Peyer's patch (tissue), 4 donors: ENCODE measurements around the gene ANKRD35. TPM values are rescaled to one million over a fixed set of nuclear protein-coding genes. Genes with fewer than 3 reads are reported as not detected.
A peak's percentile ranks its signal among the peaks of the same experiment; 100 is the strongest.

Experiments used
- DNase-seq, 3 donors: peaks; one replicate each; pipeline ENCODE4 v3.0.0-alpha.2; 2017 to 2019
- H3K27ac ChIP-seq, 4 donors: fragments of 200-600 bp; sonication (generic); one replicate each; pipeline ENCODE4 v1.5.1; 2016 to 2019
- H3K27me3 ChIP-seq, 2 donors: fragments of 200-600 bp; sonication (generic); one replicate each; pipeline ENCODE4 v1.5.1; 2019
- H3K36me3 ChIP-seq, 3 donors: fragments of 200-600 bp; sonication (generic); one replicate each; pipeline ENCODE4 v1.5.1; 2016 to 2019
- H3K4me1 ChIP-seq, 4 donors: fragments of 200-600 bp; sonication (generic); one replicate each; pipeline ENCODE4 v1.5.1; 2016 to 2019
- H3K4me3 ChIP-seq, 4 donors: fragments of 200-600 bp; sonication (generic); 1 replicate in 3 of 4; 2 replicates in 1 of 4; pipeline ENCODE4 v1.5.1; 2016 to 2019; ENCODE audit warnings: mild to moderate bottlenecking in 1 of 4
- H3K9me3 ChIP-seq, 4 donors: fragments of 200-600 bp; sonication (generic); one replicate each; pipeline ENCODE4 v1.5.1; 2016 to 2019; ENCODE audit warnings: mild to moderate bottlenecking in 1 of 4
- POLR2A ChIP-seq, 2 donors: fragments of 450-650 bp; IDR thresholded peaks; one replicate each; pipeline ENCODE4 v1.5.1; 2017; ENCODE audit warnings: antibody characterized with exemption in 2 of 2, mild to moderate bottlenecking in 2 of 2, moderate library complexity in 2 of 2
- total RNA-seq, 4 donors: library from RNA; depleted of rRNA; stranded (reverse); fragments of >200 nt; gene quantifications; one replicate each; pipeline ENCODE4 v1.1.0, GENCODE V29; 2016
- TF ChIP-seq, protein P1 (sequence below), 6 experiments: fragments of 450-650 bp in 4 of 6; fragments of 200-600 bp in 2 of 6; sonication (generic) in 1 of 6; IDR thresholded peaks; one replicate each; pipeline ENCODE4 v1.5.1; 2017 to 2019; ENCODE audit warnings: antibody characterized with exemption in 6 of 6, mild to moderate bottlenecking in 3 of 6, moderate library complexity in 1 of 6

Gene ANKRD35
- total RNA-seq, 4 donors from 2014 or later: 0.85 to 7.4 (median 1.2) TPM; not detected in 1

DNA sequence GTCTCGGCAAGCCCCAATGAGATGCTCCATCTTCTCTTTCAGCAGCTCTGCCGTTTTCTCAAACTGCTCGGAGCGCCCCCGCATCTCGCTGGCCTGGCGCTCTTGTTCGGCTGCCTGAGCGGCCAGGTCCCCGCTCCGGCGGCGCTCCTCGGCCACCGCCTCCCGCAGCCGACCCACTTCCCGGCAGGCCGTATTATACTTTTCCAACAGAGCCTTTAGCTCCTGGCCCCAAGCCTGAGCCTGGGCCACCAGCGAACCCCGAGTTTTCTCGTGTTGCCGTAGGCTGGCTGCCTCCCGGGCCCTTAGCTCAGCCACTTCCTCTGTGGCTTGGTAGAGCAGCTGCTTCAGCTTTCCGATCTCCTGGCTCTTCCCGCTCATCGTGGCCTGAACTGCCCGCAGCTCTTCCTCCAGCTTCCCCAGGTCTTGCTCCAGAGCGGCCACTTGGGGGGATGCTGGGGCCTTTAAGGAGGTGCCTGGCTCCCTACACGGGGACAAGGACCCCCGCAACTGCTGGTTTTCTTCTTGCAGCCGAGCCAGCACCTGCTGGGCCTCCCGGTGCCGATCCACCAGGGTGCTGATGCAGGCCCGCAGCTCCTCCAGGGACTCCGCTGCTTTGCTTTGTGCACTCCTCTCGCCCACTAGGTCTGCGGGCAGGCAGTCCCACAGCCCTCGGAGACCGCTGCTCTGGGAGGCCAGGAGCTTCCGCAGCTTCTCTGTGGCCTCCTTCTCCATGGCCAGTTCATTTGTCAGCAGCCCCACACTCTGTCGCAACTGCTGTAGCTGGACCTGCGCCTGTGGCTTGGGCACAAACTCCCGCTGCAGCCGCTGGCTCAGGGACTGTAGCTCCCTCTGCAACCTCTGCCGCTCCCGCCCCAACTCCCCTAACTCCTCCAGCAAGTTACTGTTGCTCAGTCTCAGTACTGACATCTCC is 13.4 kb downstream of the ANKRD35 start:
- Histone ChIP-seq H3K36me3 (no peaks in the 10 kb centered on the region), H3K27ac (peak overlapping the region; percentile 59 to 85 (median 66)), H3K9me3 (no peaks in the 10 kb centered on the region), H3K4me1 (peaks cover 0 to 9% (median 3%) of the 10 kb centered on the region in 4 donors), H3K4me3 (peak overlapping the region; percentile 34 to 57 (median 46)), H3K27me3 (no peaks in the 10 kb centered on the region)
- peak in 2 of 3 donors; percentile 45 to 64 for DNase-seq
- TF ChIP-seq, protein P1, sequence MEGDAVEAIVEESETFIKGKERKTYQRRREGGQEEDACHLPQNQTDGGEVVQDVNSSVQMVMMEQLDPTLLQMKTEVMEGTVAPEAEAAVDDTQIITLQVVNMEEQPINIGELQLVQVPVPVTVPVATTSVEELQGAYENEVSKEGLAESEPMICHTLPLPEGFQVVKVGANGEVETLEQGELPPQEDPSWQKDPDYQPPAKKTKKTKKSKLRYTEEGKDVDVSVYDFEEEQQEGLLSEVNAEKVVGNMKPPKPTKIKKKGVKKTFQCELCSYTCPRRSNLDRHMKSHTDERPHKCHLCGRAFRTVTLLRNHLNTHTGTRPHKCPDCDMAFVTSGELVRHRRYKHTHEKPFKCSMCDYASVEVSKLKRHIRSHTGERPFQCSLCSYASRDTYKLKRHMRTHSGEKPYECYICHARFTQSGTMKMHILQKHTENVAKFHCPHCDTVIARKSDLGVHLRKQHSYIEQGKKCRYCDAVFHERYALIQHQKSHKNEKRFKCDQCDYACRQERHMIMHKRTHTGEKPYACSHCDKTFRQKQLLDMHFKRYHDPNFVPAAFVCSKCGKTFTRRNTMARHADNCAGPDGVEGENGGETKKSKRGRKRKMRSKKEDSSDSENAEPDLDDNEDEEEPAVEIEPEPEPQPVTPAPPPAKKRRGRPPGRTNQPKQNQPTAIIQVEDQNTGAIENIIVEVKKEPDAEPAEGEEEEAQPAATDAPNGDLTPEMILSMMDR (IDR thresholded peaks at IDR 0.05): no peak
- no peak for TF ChIP-seq POLR2A (IDR thresholded peaks at IDR 0.05)

DNA sequence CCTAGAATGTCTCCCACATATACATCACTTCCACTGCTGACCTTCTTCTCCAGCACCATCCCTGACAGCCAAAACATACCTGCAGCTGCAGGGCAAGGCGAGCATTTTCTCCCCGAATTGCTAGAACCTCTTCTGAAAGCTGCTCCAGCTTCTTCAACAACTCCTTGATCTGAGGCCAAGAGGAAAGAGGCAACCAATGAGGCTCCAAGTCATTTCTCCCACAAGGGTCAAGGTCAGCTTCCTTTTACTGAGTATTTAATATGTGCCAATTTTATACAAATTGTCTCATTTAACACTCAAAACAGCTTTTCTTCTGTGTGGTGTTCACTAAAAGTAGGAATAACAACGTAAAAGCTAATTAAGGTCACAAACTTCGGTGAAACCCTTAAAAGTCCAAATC is 17.4 kb downstream of the ANKRD35 start:
- H3K4me3 ChIP-seq: no peak overlapping the region
- H3K4me1 ChIP-seq: peaks cover 0 to 9% (median 3%) of the 10 kb centered on the region in 4 donors
- no peak overlapping the region for H3K27ac ChIP-seq
- H3K27me3 ChIP-seq: no peaks in the 10 kb centered on the region
- TF ChIP-seq, protein P1 (IDR thresholded peaks at IDR 0.05): no peak
- TF ChIP-seq POLR2A (IDR thresholded peaks at IDR 0.05): no peak
- no peak for DNase-seq
- no peaks in the 10 kb centered on the region for H3K9me3 ChIP-seq
- H3K36me3 ChIP-seq: no peaks in the 10 kb centered on the region

DNA sequence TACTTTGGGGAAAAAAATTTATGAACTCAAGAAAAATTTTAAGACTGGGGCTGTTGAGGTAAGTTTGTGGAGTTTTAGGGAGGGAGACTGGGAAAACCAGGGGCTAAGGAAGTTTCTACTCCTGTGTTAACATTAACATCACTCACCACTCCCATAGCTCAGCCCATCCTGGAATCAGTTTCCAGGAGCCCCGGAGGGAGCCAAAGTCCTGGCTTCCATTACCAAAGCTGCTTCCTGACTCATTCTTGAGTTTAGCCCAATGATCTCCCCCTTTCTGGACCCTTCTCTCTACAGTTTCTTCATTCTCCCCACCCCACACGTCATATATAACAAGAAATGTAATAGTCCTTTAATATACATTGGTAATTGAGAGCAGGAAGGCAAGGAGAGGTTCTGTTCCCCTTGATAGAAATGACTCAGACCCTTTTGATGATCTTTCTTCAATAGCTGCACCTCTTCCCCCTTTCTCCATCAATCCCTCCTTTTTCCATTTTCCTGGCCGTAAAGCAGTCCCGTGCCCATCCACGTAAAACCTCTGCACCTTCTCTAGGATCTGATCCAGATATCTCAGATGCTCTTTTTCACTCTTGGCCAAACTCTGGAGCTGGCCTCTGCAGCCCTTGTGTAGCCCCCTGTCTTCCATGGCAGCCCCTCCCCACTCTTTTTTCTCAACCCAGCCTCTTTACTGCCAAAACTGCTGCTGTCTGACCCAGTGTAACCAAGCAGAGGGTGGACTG is 22.2 kb downstream of the ANKRD35 start:
- Histone ChIP-seq H3K4me1 (peaks cover 0 to 4% (median 1%) of the 10 kb centered on the region in 4 donors), H3K36me3 (no peaks in the 10 kb centered on the region), H3K9me3 (no peaks in the 10 kb centered on the region), H3K27me3 (no peaks in the 10 kb centered on the region), H3K27ac (no peak overlapping the region), H3K4me3 (no peak overlapping the region)
- no peak for DNase-seq
- no peak for TF ChIP-seq POLR2A (IDR thresholded peaks at IDR 0.05)
- TF ChIP-seq, protein P1 (IDR thresholded peaks at IDR 0.05): no peak

DNA sequence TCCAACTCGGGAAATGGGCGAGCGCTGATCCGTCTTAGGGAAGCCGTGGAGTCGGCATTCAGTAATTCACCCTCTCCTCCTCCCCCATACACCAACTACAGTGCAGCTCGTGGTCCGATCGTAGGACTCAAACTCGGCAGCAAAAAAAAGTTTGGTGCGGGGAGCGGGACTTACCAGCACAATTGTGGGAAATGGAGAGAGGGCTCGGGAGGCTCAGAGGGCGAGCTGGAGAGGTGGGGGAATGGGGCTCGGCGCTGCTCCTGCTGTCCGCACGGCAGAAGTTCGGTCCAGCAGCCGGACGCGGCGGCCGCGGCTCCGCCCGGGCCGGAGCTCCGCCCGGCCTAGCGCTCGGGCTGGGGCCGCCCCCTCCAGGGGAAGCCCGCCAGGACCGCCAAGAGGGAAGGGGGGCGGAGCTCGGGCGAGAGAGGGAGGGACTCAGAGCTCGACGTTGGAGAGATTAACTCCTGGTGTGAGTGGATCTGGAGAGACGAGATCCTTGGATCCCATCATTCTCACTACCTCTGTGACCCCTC is 26.1 kb downstream of the ANKRD35 start:
- Histone ChIP-seq H3K4me1 (peaks cover 0 to 15% (median 3%) of the 10 kb centered on the region in 4 donors), H3K4me3 (peak overlapping the region; percentile 81 to 91 (median 87)), H3K27me3 (no peaks in the 10 kb centered on the region), H3K27ac (peak overlapping the region; percentile 86 to 95 (median 89)), H3K9me3 (no peaks in the 10 kb centered on the region), H3K36me3 (peaks cover 0 to 22% (median 0%) of the 10 kb centered on the region in 3 donors)
- peak; percentile 89 to 94 (median 89) for DNase-seq
- TF ChIP-seq POLR2A (IDR thresholded peaks at IDR 0.05): peak; percentile 34 to 51
- TF ChIP-seq, protein P1 (IDR thresholded peaks at IDR 0.05): peak in 2 of 6 experiments; percentile 9 to 11

DNA sequence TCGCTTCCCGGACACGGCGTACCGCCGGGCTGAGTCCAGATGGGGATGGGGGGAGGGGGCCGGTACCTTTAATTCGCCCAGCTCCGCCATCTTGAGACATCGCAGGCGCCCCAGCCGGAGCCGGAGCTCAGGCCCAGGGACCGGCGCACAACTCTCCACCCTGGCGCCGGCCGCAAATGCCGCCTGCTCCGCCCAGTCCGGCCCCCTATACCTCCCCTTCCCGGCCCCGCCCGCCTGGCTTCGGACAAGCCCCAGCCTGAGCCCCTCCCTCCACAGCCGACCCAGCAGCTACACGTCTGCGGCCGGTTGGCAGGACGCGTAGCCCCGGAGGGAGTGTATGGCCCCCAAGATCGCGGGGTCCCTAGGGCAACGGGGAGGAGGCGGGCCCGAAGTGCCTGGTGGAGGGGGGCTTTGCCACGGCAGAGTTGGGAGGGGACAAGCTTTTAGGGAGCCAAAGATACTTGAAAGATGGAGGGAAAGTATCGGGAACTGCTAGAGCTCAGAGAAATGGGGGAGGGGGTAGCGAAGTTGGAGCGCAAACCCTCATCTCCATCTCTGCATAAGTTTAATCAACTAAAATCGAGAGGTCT is 26.7 kb downstream of the ANKRD35 start, which contains the start of gene PIAS3:
Gene PIAS3, minus strand, starts transcription at position 181 of the 590 bp plus-strand sequence. Its CDS starts 91 bp downstream, at position 90.
- H3K4me1 ChIP-seq: peaks cover 0 to 15% (median 3%) of the 10 kb centered on the region in 4 donors
- no peaks in the 10 kb centered on the region for H3K9me3 ChIP-seq
- peak; percentile 94 to 97 (median 96) for DNase-seq
- no peaks in the 10 kb centered on the region for H3K27me3 ChIP-seq
- H3K36me3 ChIP-seq: peaks cover 0 to 26% (median 0%) of the 10 kb centered on the region in 3 donors
- H3K4me3 ChIP-seq: peak within 1 kb of the TSS; percentile 81 to 91 (median 87)
- peak within 1 kb of the TSS; percentile 86 to 95 (median 89) for H3K27ac ChIP-seq
- TF ChIP-seq, protein P1 (IDR thresholded peaks at IDR 0.05): no peak
- peak; percentile 55 to 77 for TF ChIP-seq POLR2A (IDR thresholded peaks at IDR 0.05)
